Transverse colon (tissue), 4 donors: ENCODE data around the gene OSBPL10.

Experiments used
- CTCF ChIP-seq, 5 experiments: fragments of 200-600 bp in 3 of 5; fragments of 450-650 bp in 2 of 5; sonication (generic) in 3 of 5; IDR thresholded peaks; 1 replicate in 2 of 5; 2 replicates in 3 of 5; pipeline ENCODE4 v1.5.1; 2016 to 2017; ENCODE audit warnings: antibody characterized with exemption in 5 of 5, inconsistent platforms in 3 of 5, mild to moderate bottlenecking in 2 of 5, moderate library complexity in 1 of 5
- EP300 ChIP-seq: sonication (generic); formaldehyde crosslinking; IDR thresholded peaks from one replicate; pipeline ENCODE4 v1.6.1; 2017; ENCODE audit warnings: antibody characterized with exemption, low read depth
- POLR2A ChIP-seq: fragments of 450-650 bp; IDR thresholded peaks from one replicate; pipeline ENCODE4 v1.6.1; 2016; ENCODE audit warnings: antibody characterized with exemption, mild to moderate bottlenecking, moderate library complexity
- POLR2AphosphoS5 ChIP-seq, 3 donors: sonication (generic); formaldehyde crosslinking; IDR thresholded peaks; one replicate each; pipeline ENCODE4 v1.6.1; 2016; ENCODE audit warnings: antibody characterized with exemption in 3 of 3

DNA sequence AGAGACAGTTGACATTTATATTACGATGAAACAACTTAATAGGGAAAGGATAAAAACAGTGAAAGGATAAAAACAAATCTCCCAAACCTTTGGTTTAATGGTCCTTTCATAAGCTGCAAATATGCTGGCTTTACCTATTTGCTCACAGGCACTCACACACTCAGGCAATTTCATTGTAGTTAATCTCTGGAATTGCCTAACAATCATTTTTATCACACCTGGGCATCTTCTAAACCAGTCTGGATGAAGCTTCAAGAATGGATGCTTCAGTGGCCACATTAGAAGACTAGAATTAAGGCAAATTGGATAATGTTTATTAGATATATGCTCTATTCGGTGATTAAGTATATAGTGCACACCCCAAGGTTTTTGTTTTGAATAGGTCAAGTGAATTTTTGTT is 13.5 kb downstream of the OSBPL10 start:
- TF ChIP-seq CTCF (IDR thresholded peaks at IDR 0.05) (no peak), EP300 (no peak), POLR2A (no peak), POLR2AphosphoS5 (IDR thresholded peaks at IDR 0.05) (no peak)
